ENCODE data around the gene VAMP8. TPM values are rescaled to one million over a fixed set of nuclear protein-coding genes. Genes with fewer than 3 reads are reported as not detected.
"Not testable (repeated sequence)": the region's sequence is repeated elsewhere in the genome, so short reads cannot be mapped to it uniquely, and the experiment has no call there.

Gene VAMP8
- total RNA-seq, 2 experiments from 2014 or later: 99.6 to 124 TPM

GRCh38 chr2:85549826-85550225, 27.6 kb upstream of the VAMP8 start:
- CTCF ChIA-PET: interaction anchor here (1.0 to 22.1 kb wide), 6 partner anchors 9 to 158 kb away, joined by 4 to 458 read pairs (median 21); partner anchors contain the start of genes GGCX, MAT2A and SH2D6
- Mint-ChIP-seq H3K4me1 (peaks cover 2% of the 10 kb centered on the region), H3K36me3 (peaks cover 26% of the 10 kb centered on the region)

GRCh38 chr2:85550486-85550885, 26.9 kb upstream of the VAMP8 start:
- no peak for ATAC-seq
- Mint-ChIP-seq H3K27ac (no peak overlapping the region), H3K4me3 (no peak overlapping the region), H3K27me3 (no peaks in the 10 kb centered on the region), H3K9me3 (ENCODE audit: low read depth) (no peaks in the 10 kb centered on the region), H3K36me3 (peaks cover 20% of the 10 kb centered on the region), H3K4me1 (no peaks in the 10 kb centered on the region)
- CTCF ChIA-PET: interaction anchor here (1.0 to 22.1 kb wide), 11 partner anchors 8 to 223 kb away, joined by 3 to 458 read pairs (median 5); partner anchors contain the start of genes GGCX, MAT2A, RNF181 and SH2D6
- DNase-seq: no peak

More at GRCh38 chr2:85549826-85550225, 27.6 kb upstream of the VAMP8 start:
- H3K27me3 Mint-ChIP-seq: no peaks in the 10 kb centered on the region
- ATAC-seq (no peak), DNase-seq (no peak)
- H3K4me3 Mint-ChIP-seq: no peak overlapping the region
- no peaks in the 10 kb centered on the region for H3K9me3 Mint-ChIP-seq (ENCODE audit: low read depth)
- no peak overlapping the region for H3K27ac Mint-ChIP-seq

- ATAC-seq (peak; percentile 83), DNase-seq (peak; percentile 92)
- no peak overlapping the region for H3K4me3 Mint-ChIP-seq
- no peaks in the 10 kb centered on the region for H3K27me3 Mint-ChIP-seq
- H3K9me3 Mint-ChIP-seq (ENCODE audit: low read depth): no peaks in the 10 kb centered on the region
- CTCF ChIA-PET: interaction anchor here (0.7 to 22.1 kb wide), 31 partner anchors 9 to 285 kb away, joined by 3 to 458 read pairs (median 3); partner anchors contain the start of genes CAPG, ELMOD3, GGCX and MAT2A
- peaks cover 12% of the 10 kb centered on the region for H3K36me3 Mint-ChIP-seq
- H3K4me1 Mint-ChIP-seq: no peaks in the 10 kb centered on the region
- H3K27ac Mint-ChIP-seq: peak overlapping the region; percentile 0
Measured at GRCh38 chr2:85551698-85552678, 25.4 kb upstream of the VAMP8 start.

GRCh38 chr2:85553184-85553583, 24.2 kb upstream of the VAMP8 start:
- no peaks in the 10 kb centered on the region for H3K4me1 Mint-ChIP-seq
- H3K9me3 Mint-ChIP-seq (ENCODE audit: low read depth): no peaks in the 10 kb centered on the region
- ATAC-seq (no peak), DNase-seq (no peak)
- no peak overlapping the region for H3K27ac Mint-ChIP-seq
- no peak overlapping the region for H3K4me3 Mint-ChIP-seq
- H3K27me3 Mint-ChIP-seq: no peaks in the 10 kb centered on the region
- CTCF ChIA-PET: interaction anchor here (1.1 to 22.1 kb wide), 5 partner anchors 13 to 161 kb away, joined by 3 to 458 read pairs (median 7); partner anchors contain the start of genes MAT2A, SH2D6 and VAMP8
- H3K36me3 Mint-ChIP-seq: peaks cover 15% of the 10 kb centered on the region

- CTCF ChIA-PET: interaction anchor here (1.4 to 22.1 kb wide), 4 partner anchors 9 to 126 kb away, joined by 3 to 458 read pairs (median 42); partner anchors contain the start of genes MAT2A, RNF181 and SH2D6
- no peak for DNase-seq
- Mint-ChIP-seq H3K27me3 (no peaks in the 10 kb centered on the region), H3K27ac (no peak overlapping the region), H3K4me3 (no peak overlapping the region), H3K4me1 (peaks cover 14% of the 10 kb centered on the region), H3K9me3 (ENCODE audit: low read depth) (no peaks in the 10 kb centered on the region), H3K36me3 (peaks cover 18% of the 10 kb centered on the region)
- ATAC-seq: no peak
Measured at GRCh38 chr2:85554980-85555612, 22.3 kb upstream of the VAMP8 start.

GRCh38 chr2:85557130-85557529, 20.3 kb upstream of the VAMP8 start:
- no peak for DNase-seq
- no peaks in the 10 kb centered on the region for H3K9me3 Mint-ChIP-seq (ENCODE audit: low read depth)
- CTCF ChIA-PET: interaction anchor here (1.2 to 22.1 kb wide), 4 partner anchors 8 to 229 kb away, joined by 3 to 458 read pairs (median 4); partner anchors contain the start of genes SH2D6 and TGOLN2

GRCh38 chr2:85558160-85558559, 19.2 kb upstream of the VAMP8 start:
- H3K9me3 Mint-ChIP-seq (ENCODE audit: low read depth): no peaks in the 10 kb centered on the region
- no peaks in the 10 kb centered on the region for H3K27me3 Mint-ChIP-seq
- H3K36me3 Mint-ChIP-seq: peaks cover 10% of the 10 kb centered on the region
- ATAC-seq: no peak
- H3K27ac Mint-ChIP-seq: no peak overlapping the region
- DNase-seq: no peak
- CTCF ChIA-PET: interaction anchor here (1.1 to 1.5 kb wide), 2 partner anchors 25 to 139 kb away, joined by 3 to 6 read pairs; no protein-coding TSS in a partner anchor
- peaks cover 28% of the 10 kb centered on the region for H3K4me1 Mint-ChIP-seq
- H3K4me3 Mint-ChIP-seq: no peak overlapping the region

More at GRCh38 chr2:85557130-85557529, 20.3 kb upstream of the VAMP8 start:
- Mint-ChIP-seq H3K4me3 (no peak overlapping the region), H3K36me3 (peaks cover 13% of the 10 kb centered on the region), H3K27ac (no peak overlapping the region), H3K4me1 (peaks cover 26% of the 10 kb centered on the region), H3K27me3 (no peaks in the 10 kb centered on the region)
- ATAC-seq: no peak

GRCh38 chr2:85560403-85560726, 17.0 kb upstream of the VAMP8 start:
- H3K27me3 Mint-ChIP-seq, H3K36me3 Mint-ChIP-seq: not testable (repeated sequence)

GRCh38 chr2:85560812-85561279, 16.5 kb upstream of the VAMP8 start:
- H3K27me3 Mint-ChIP-seq: no peaks in the 10 kb centered on the region
- no peaks in the 10 kb centered on the region for H3K9me3 Mint-ChIP-seq (ENCODE audit: low read depth)
- H3K27ac Mint-ChIP-seq: peak overlapping the region; percentile 91
- DNase-seq: no peak
- peaks cover 32% of the 10 kb centered on the region for H3K4me1 Mint-ChIP-seq
- peaks cover 6% of the 10 kb centered on the region for H3K36me3 Mint-ChIP-seq
- ATAC-seq: peak; percentile 20
- CTCF ChIA-PET: interaction anchor here (0.9 to 2.4 kb wide), 8 partner anchors 9 to 261 kb away, joined by 3 to 19 read pairs (median 4); partner anchors contain the start of genes SH2D6 and VAMP8
- peak overlapping the region; percentile 86 for H3K4me3 Mint-ChIP-seq

More at GRCh38 chr2:85560403-85560726, 17.0 kb upstream of the VAMP8 start:
- DNase-seq; H3K9me3 Mint-ChIP-seq (ENCODE audit: low read depth); ATAC-seq: not testable (repeated sequence)
- H3K4me3 Mint-ChIP-seq: peak overlapping the region; percentile 86
- CTCF ChIA-PET: interaction anchor here (0.9 to 2.4 kb wide), 7 partner anchors 8 to 260 kb away, joined by 3 to 19 read pairs (median 4); partner anchors contain the start of genes SH2D6 and VAMP8
- H3K27ac Mint-ChIP-seq: peak overlapping the region; percentile 91
- peaks cover 32% of the 10 kb centered on the region for H3K4me1 Mint-ChIP-seq

- ATAC-seq: peak; percentile 96
- H3K27ac Mint-ChIP-seq: peak within 1 kb of the TSS; percentile 97
- peaks cover 6% of the 10 kb centered on the region for H3K36me3 Mint-ChIP-seq
- H3K4me3 Mint-ChIP-seq: peak within 1 kb of the TSS; percentile 86
- CTCF ChIA-PET: interaction anchor here (0.7 to 2.4 kb wide), 10 partner anchors 10 to 262 kb away, joined by 3 to 19 read pairs (median 4); partner anchors contain the start of genes SH2D6 and VAMP8
- peaks cover 32% of the 10 kb centered on the region for H3K4me1 Mint-ChIP-seq
- peak; percentile 97 for DNase-seq
- no peaks in the 10 kb centered on the region for H3K9me3 Mint-ChIP-seq (ENCODE audit: low read depth)
- no peaks in the 10 kb centered on the region for H3K27me3 Mint-ChIP-seq
Measured at GRCh38 chr2:85561280-85562212, 15.8 kb upstream of the VAMP8 start, which contains the start of gene GGCX. GGCX (minus strand) TSS chr2:85561493; CDS start chr2:85561428, 65 bp downstream.

GRCh38 chr2:85564144-85564563, 13.2 kb upstream of the VAMP8 start:
- Mint-ChIP-seq H3K4me1 (peaks cover 24% of the 10 kb centered on the region), H3K9me3 (ENCODE audit: low read depth) (no peaks in the 10 kb centered on the region), H3K27me3 (no peaks in the 10 kb centered on the region), H3K27ac (no peak overlapping the region), H3K36me3 (no peaks in the 10 kb centered on the region), H3K4me3 (no peak overlapping the region)
- DNase-seq: no peak
- CTCF ChIA-PET: interaction anchor here (0.7 kb wide), 1 partner anchor 172 kb away, joined by 3 read pairs; no protein-coding TSS in a partner anchor
- ATAC-seq: no peak

- no peaks in the 10 kb centered on the region for H3K36me3 Mint-ChIP-seq
- H3K9me3 Mint-ChIP-seq (ENCODE audit: low read depth): no peaks in the 10 kb centered on the region
- DNase-seq: no peak
- H3K4me3 Mint-ChIP-seq: no peak overlapping the region
- peaks cover 10% of the 10 kb centered on the region for H3K4me1 Mint-ChIP-seq
- H3K27me3 Mint-ChIP-seq: peaks cover 13% of the 10 kb centered on the region
- CTCF ChIA-PET: interaction anchor here (0.9 to 1.3 kb wide), 3 partner anchors 26 to 147 kb away, joined by 3 read pairs; no protein-coding TSS in a partner anchor
- no peak for ATAC-seq
- no peak overlapping the region for H3K27ac Mint-ChIP-seq
Measured at GRCh38 chr2:85566265-85566664, 11.1 kb upstream of the VAMP8 start.

All from activated CD8-positive, alpha-beta memory T cell treated with anti-CD3 and anti-CD28 coated beads, Interleukin-2, amount 10 ng/mL, durations not matched to agents 7 days and 5 days (primary cell).